MM.1S (cell line): Measurements from ENCODE around the gene CIPC.

Experiments
- EZH2phosphoT487 ChIP-seq: fragments of 300-600 bp; sonication (generic); IDR thresholded peaks from 2 replicates; pipeline ENCODE4 v1.6.1; 2018; ENCODE audit warnings: antibody characterized with exemption, low read length
- TF ChIP-seq, protein P1 (sequence below): fragments of 300-600 bp; sonication (generic); IDR thresholded peaks from 2 replicates; pipeline ENCODE4 v1.5.1; 2016; ENCODE audit warnings: antibody characterized with exemption, low read length, mixed read lengths

DNA sequence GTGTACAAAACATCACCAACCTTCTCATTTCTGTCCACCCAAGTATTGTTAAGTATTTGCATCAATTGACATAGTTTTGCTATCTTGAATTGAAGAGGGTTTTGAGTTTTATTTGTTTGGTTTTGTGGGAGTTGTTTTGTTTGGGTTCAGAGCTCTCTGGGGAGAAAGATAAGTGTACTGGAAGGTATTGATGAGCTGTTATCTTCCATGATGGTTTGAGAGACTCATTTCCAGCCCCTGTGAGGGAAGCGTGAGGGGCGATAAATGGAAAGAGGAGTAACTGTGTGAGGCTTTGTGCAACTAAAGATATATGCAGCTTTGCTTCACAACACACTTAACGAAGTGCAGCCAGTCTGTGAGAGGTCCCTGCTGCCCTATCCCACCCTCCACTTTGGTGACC, 15.7 kb upstream of the CIPC start:
- TF ChIP-seq, protein P1, sequence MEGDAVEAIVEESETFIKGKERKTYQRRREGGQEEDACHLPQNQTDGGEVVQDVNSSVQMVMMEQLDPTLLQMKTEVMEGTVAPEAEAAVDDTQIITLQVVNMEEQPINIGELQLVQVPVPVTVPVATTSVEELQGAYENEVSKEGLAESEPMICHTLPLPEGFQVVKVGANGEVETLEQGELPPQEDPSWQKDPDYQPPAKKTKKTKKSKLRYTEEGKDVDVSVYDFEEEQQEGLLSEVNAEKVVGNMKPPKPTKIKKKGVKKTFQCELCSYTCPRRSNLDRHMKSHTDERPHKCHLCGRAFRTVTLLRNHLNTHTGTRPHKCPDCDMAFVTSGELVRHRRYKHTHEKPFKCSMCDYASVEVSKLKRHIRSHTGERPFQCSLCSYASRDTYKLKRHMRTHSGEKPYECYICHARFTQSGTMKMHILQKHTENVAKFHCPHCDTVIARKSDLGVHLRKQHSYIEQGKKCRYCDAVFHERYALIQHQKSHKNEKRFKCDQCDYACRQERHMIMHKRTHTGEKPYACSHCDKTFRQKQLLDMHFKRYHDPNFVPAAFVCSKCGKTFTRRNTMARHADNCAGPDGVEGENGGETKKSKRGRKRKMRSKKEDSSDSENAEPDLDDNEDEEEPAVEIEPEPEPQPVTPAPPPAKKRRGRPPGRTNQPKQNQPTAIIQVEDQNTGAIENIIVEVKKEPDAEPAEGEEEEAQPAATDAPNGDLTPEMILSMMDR, result no peak
- no peak for TF ChIP-seq EZH2phosphoT487
